T-helper 17 cell (primary cell): ENCODE data around the gene LILRA2. TPM values are rescaled to one million over a fixed set of nuclear protein-coding genes. Genes with fewer than 3 reads are reported as not detected.
"Not testable (repeated sequence)": the region's sequence is repeated elsewhere in the genome, so short reads cannot be mapped to it uniquely, and the experiment has no call there.

Source experiments
- ATAC-seq: fragments of 150-1000 bp; cut with Tn5 transposase; 2 replicates; pipeline ENCODE4 v1.10.0; 2021; ENCODE audit warnings: mild to moderate bottlenecking, moderate library complexity
- DNase-seq, 3 donors: peaks; one replicate each; pipeline versions ENCODE4 v3.0.0 to v3.0.0-alpha.2; 2020 to 2021
- H3K9me3 ChIP-seq: one replicate; pipeline ENCODE4 v1.7.0; 2013; ENCODE audit warnings: low read length, mild to moderate bottlenecking; ENCODE audit not compliant: control insufficient read depth, poor library complexity, severe bottlenecking
- H3K27ac Mint-ChIP-seq: one replicate; pipeline ENCODE4 v1.8.0; 2022; ENCODE audit warnings: mild to moderate bottlenecking, moderate library complexity, mixed read lengths
- H3K27me3 Mint-ChIP-seq: one replicate; pipeline ENCODE4 v1.8.0; 2022; ENCODE audit warnings: mixed read lengths
- H3K36me3 Mint-ChIP-seq: one replicate; pipeline ENCODE4 v1.8.0; 2022; ENCODE audit warnings: low read depth, mixed read lengths
- H3K4me1 Mint-ChIP-seq: one replicate; pipeline ENCODE4 v1.8.0; 2022; ENCODE audit warnings: mild to moderate bottlenecking, mixed read lengths
- H3K4me3 Mint-ChIP-seq: one replicate; pipeline ENCODE4 v1.8.0; 2022; ENCODE audit warnings: mild to moderate bottlenecking, moderate library complexity, mixed read lengths
- total RNA-seq, 4 donors: library from RNA in 2 of 4; stranded (reverse) in 2 of 4; gene quantifications; one replicate each; pipeline ENCODE4 v1.2.3 and lab custom pipeline; 2022 to 2026

Gene LILRA2
- total RNA-seq, 2 donors from 2014 or later: 0.68 to 3.3 TPM

DNA sequence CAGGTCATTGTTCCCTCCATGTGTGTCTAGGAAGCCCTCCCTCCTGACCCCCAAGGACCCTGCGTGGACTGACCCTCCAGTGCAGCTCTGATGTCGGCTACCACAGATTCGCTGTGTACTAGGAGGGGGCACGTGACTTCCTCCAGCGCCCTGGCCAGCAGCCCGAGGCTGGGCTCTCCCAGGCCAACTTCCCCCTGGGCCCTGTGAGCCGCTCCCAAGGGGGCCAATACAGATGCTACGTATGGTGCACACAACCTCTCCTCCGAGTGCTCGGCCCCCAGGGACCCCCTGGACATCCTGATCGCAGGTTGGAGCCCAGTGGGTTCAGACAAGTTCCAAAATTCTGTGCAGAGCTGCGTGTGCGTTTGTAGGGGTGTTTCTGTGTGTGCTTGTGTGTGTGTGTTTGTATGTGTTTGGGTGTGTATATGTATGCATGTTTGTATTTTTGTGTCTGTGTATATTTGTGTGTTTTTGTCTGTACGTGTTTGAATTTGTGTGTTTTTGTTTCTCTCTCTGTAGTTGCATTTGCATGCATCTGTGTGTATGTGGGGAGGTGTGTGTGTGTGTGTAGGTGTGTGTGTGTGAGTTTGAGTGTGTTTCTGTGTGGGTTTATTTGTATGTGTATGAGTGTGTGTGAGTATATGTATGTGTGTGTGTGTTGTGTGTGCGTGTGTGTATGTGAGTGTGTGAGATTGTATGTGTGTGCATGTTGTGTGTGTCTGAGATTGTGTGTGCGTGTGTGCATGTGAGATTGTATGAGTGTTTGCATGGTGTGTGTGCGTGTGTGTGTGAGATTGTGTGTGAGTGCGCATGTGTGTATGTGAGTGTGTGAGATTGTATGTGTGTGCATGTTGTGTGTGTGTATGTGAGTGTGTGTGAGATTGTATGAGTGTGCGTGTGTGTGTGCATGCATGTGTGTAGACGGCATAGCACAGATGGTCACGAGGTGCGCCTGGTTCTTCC lies 21.4 kb upstream of the LILRA2 start:
- Mint-ChIP-seq H3K4me3 (no peak overlapping the region), H3K4me1 (no peaks in the 10 kb centered on the region), H3K27ac (no peak overlapping the region), H3K27me3 (peaks cover 8% of the 10 kb centered on the region), H3K36me3 (no peaks in the 10 kb centered on the region)
- ATAC-seq (no peak), DNase-seq (no peak)
- no peaks in the 10 kb centered on the region for H3K9me3 ChIP-seq

DNA sequence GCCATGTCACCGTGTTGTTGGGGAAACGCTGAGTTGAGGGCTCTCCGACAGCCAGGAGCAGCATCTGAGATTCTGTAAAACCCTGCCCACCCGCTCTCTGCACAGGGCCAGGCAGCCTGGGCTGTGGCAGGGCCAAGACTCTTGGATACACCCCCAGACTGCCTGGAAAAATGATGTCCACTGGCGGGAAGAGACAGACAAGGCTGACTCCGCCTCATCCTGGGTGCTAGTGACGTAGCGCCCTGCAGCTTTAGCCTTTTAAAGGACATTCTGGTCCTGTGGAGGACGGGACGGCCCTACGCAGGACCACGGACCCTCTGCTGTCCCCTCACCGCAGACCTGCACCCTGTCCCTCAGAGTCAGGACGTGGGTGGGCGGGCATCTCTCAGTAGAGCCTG lies 20.7 kb upstream of the LILRA2 start:
- no peak for ATAC-seq
- H3K27me3 Mint-ChIP-seq: peaks cover 8% of the 10 kb centered on the region
- H3K9me3 ChIP-seq: no peaks in the 10 kb centered on the region
- H3K27ac Mint-ChIP-seq: no peak overlapping the region
- no peak for DNase-seq
- H3K36me3 Mint-ChIP-seq: no peaks in the 10 kb centered on the region
- no peak overlapping the region for H3K4me3 Mint-ChIP-seq
- H3K4me1 Mint-ChIP-seq: no peaks in the 10 kb centered on the region

DNA sequence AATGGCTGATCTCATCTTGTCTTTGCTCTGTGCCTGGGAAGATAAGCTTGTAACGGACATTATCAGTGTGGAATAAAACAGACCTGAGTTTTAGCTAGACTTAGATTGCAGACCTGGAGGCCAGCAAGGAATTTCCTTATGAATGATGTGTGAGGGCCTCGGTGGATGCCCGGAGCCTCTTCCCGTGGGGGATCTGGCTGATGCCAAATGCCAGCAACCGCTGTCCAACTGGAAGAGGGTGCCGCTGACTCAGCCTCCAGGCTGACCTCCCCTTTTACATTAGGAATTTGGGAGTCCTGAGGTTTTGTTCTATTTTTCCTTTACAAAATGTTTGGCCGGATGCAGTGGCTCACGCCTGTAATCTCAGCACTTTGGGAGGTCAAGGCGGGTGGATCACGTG lies 19.6 kb upstream of the LILRA2 start:
- no peaks in the 10 kb centered on the region for H3K36me3 Mint-ChIP-seq

DNA sequence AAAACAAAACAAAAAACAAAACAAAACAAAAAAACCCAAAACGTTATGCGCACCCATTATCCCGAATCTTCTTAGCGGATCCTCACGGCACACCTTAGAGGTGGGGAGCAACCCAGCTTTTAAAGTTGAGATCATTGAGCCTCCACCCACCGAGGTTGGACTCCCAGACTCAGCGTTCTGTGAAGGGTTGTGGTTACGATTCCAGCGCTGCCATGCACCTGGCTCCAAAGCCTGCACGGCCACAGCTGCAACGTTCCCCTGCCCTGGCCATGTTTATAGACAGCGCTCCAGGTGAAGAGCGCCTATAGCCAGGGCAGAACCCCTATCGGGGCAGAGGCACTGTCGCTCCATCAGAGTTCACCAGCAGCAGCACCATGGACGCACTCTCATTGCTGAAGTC lies 18.7 kb upstream of the LILRA2 start:
- H3K4me1 Mint-ChIP-seq: no peaks in the 10 kb centered on the region
- ATAC-seq: no peak

More for the DNA sequence above, 19.6 kb upstream of the LILRA2 start:
- ATAC-seq: no peak
- H3K27ac Mint-ChIP-seq: no peak overlapping the region
- no peak for DNase-seq
- H3K27me3 Mint-ChIP-seq: peaks cover 18% of the 10 kb centered on the region
- H3K4me3 Mint-ChIP-seq: no peak overlapping the region
- H3K9me3 ChIP-seq: no peaks in the 10 kb centered on the region
- H3K4me1 Mint-ChIP-seq: no peaks in the 10 kb centered on the region

DNA sequence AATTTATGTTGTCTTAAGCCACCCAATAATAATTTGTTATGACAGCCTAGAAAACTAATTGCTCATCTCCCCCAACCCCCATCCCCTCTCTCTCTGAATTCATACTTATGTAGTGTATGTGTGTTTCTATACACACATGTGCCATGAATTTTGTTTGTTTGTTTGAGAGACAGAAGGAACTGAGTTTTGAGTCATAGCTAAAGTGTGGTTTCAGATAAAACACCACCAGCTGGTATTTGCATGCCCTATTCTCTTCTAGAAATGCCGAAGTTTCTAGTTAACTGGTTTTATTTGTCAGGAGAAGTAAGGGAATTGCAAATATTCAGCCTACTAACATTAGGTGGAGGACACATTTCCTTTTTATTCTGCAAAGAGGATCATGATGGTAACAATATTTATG lies 17.4 kb upstream of the LILRA2 start:
- Mint-ChIP-seq H3K4me3 (no peak overlapping the region), H3K27ac (no peak overlapping the region), H3K4me1 (no peaks in the 10 kb centered on the region), H3K36me3 (no peaks in the 10 kb centered on the region), H3K27me3 (peaks cover 28% of the 10 kb centered on the region)
- DNase-seq (no peak), ATAC-seq (no peak)
- H3K9me3 ChIP-seq: no peaks in the 10 kb centered on the region

More for the DNA sequence above, 18.7 kb upstream of the LILRA2 start:
- H3K9me3 ChIP-seq: no peaks in the 10 kb centered on the region
- Mint-ChIP-seq H3K27me3 (peaks cover 21% of the 10 kb centered on the region), H3K27ac (no peak overlapping the region), H3K4me3 (no peak overlapping the region), H3K36me3 (no peaks in the 10 kb centered on the region)
- DNase-seq: no peak

- DNase-seq (no peak), ATAC-seq (no peak)
- no peak overlapping the region for H3K4me3 Mint-ChIP-seq
- no peaks in the 10 kb centered on the region for H3K4me1 Mint-ChIP-seq
- H3K27me3 Mint-ChIP-seq: peaks cover 33% of the 10 kb centered on the region
- no peaks in the 10 kb centered on the region for H3K9me3 ChIP-seq
- no peaks in the 10 kb centered on the region for H3K36me3 Mint-ChIP-seq
- H3K27ac Mint-ChIP-seq: no peak overlapping the region
These were observed 15.3 kb upstream of the LILRA2 start for GRCh38 chr19:54558339-54558738.

DNA sequence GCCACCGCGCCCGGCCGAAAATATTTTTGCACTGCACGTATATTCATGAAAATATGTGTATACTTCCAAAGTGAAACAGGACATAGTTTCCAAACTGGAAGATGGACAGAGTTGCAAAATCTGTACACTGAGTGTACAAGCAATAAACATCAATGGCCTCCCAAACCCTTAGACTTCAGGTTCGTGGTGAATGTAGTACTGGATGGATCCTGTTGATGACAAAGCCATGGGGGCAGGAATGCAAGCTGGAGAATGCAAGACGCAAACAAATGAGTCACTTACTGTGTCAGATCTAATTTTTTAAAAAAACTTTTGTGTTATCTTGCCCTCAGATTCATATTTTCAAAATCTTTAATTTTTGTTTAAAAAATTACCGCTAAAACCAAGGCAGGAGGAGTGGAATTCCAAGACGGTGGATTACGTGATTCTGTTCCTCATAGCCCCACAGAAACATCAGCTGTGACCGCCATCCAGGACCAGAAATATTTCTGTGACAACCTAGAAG lies 12.7 kb upstream of the LILRA2 start:
- Mint-ChIP-seq H3K36me3 (no peaks in the 10 kb centered on the region), H3K27me3 (peaks cover 32% of the 10 kb centered on the region), H3K27ac (no peak overlapping the region), H3K4me1 (no peaks in the 10 kb centered on the region), H3K4me3 (no peak overlapping the region)
- DNase-seq (no peak), ATAC-seq (no peak)
- no peaks in the 10 kb centered on the region for H3K9me3 ChIP-seq

DNA sequence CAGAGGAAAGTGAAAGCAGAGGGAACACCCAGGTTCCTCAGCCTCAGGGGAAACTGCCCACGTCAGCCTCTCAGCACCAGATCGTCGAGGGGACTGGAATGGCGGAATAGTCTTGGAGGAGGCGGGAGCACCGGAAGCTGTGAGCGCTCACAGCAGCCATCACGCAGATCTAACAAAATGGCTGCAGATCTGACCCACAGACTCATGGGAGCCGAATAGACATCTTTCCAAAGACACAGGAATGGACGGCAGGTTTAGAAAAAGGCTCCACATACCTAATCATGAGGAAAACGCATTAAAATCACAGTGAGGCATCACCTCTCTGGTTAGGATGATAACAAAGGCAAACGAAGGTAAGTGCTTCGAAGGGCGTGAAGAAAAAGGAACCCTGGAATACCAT lies 11.8 kb upstream of the LILRA2 start:
- H3K9me3 ChIP-seq: no peaks in the 10 kb centered on the region
- no peak overlapping the region for H3K27ac Mint-ChIP-seq
- no peaks in the 10 kb centered on the region for H3K4me1 Mint-ChIP-seq
- no peak for ATAC-seq
- no peak overlapping the region for H3K4me3 Mint-ChIP-seq
- H3K36me3 Mint-ChIP-seq: no peaks in the 10 kb centered on the region
- H3K27me3 Mint-ChIP-seq: peaks cover 38% of the 10 kb centered on the region
- no peak for DNase-seq

- H3K36me3 Mint-ChIP-seq, ATAC-seq, DNase-seq, H3K4me3 Mint-ChIP-seq, H3K9me3 ChIP-seq, H3K4me1 Mint-ChIP-seq, H3K27ac Mint-ChIP-seq: not testable (repeated sequence)
- peaks cover 43% of the 10 kb centered on the region for H3K27me3 Mint-ChIP-seq
These were observed 10.4 kb upstream of the LILRA2 start for GRCh38 chr19:54563206-54563605.

DNA sequence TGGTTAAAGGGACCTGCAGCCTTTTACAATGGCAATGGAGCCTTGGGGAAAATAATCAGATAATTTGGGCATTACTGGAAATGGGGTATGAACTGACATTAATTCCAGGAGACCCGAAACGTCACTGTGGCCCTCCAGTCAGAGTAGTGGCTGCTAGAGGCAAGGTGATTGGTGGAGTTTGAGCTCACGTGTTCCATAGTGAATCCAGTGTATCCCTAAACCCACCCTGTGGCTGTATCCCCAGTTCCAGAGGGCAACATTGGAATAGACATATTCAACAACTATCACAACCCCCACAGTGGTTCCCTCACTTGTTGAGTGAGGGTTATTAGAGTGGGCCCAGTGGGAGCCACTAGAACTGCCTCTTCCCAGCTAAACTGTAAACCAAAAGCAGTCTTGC lies 3.3 kb upstream of the LILRA2 start:
- Mint-ChIP-seq H3K27me3 (peaks cover 65% of the 10 kb centered on the region), H3K36me3 (no peaks in the 10 kb centered on the region), H3K4me1 (peaks cover 11% of the 10 kb centered on the region), H3K27ac (no peak overlapping the region), H3K4me3 (no peak overlapping the region)
- ATAC-seq (no peak), DNase-seq (no peak)
- no peaks in the 10 kb centered on the region for H3K9me3 ChIP-seq

DNA sequence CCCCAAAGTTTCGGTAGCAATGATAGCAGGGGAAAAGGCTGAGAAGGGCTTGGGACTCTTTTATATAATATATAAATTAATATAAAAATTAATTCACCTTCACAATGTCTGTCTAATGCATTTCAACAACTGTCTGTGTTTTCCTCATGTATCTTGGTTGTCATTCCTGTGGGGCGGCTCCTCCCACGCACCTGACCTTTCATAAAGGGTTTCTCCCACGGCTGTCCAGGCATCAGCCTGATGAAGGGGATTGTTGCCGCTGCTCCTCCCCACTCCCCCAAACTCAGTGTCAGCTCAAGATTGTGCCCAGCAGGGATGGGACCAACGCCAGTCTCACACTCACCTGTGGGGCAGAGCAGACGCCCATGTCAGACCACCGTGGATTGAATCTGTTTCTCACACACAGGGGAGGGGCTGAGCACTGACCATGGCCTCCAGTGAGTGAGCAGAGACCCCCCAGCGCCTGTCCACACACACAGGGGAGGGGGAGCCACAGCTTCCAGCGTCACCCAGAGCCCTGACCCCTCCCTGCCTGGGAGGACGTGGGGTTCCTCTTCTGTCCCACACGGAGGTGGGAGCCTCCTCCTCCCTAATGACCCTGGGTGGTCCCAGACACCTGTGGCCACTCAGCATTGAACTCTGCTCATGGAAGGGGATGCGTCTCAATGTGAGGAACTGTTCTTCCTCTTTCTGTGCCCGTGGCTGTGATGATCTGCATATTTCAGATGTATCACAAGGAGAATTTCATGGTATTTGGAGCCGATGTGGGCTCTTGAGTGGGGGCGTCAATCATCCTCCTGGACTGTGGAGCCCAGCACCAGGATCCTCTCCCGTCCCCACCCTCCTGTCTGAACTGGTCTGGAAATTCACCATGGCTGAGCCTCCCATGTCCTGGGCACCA lies 1.6 kb upstream of the LILRA2 start:
- H3K36me3 Mint-ChIP-seq, DNase-seq, ATAC-seq, H3K27ac Mint-ChIP-seq, H3K9me3 ChIP-seq, H3K4me3 Mint-ChIP-seq: not testable (repeated sequence)
- Mint-ChIP-seq H3K4me1 (peaks cover 11% of the 10 kb centered on the region), H3K27me3 (peaks cover 53% of the 10 kb centered on the region)

GRCh38 chr19:54572696-54573311 lies 786 bp upstream of the LILRA2 start:
- ATAC-seq (peak; percentile 32), DNase-seq (no peak)
- no peaks in the 10 kb centered on the region for H3K36me3 Mint-ChIP-seq
- H3K27me3 Mint-ChIP-seq: peaks cover 46% of the 10 kb centered on the region
- H3K4me3 Mint-ChIP-seq: no peak overlapping the region
- peaks cover 9% of the 10 kb centered on the region for H3K4me1 Mint-ChIP-seq
- no peak overlapping the region for H3K27ac Mint-ChIP-seq
- H3K9me3 ChIP-seq: no peaks in the 10 kb centered on the region

DNA sequence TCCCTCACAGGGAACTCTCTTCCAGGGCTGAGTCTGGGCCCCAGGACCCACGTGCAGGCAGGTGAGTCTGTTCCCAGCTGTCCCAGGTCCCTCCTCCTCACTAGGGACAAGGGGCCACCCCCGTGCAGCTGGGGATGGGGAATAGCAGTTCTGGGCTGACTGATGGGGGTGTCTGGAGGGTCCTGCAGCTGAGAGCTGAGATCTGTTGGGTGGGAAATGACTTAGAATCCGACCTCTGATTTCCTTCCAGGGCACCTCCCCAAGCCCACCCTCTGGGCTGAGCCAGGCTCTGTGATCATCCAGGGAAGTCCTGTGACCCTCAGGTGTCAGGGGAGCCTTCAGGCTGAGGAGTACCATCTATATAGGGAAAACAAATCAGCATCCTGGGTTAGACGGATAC lies 461 bp downstream of the LILRA2 start:
- Mint-ChIP-seq H3K27me3 (peaks cover 46% of the 10 kb centered on the region), H3K36me3 (no peaks in the 10 kb centered on the region), H3K4me3 (no peak overlapping the region), H3K4me1 (peaks cover 6% of the 10 kb centered on the region), H3K27ac (no peak overlapping the region)
- ATAC-seq (no peak), DNase-seq (no peak)
- no peaks in the 10 kb centered on the region for H3K9me3 ChIP-seq
